Measurements from ENCODE around the gene ADAMTS9. TPM values are rescaled to one million over a fixed set of nuclear protein-coding genes. Genes with fewer than 3 reads are reported as not detected.
"Not testable (repeated sequence)": the region's sequence is repeated elsewhere in the genome, so short reads cannot be mapped to it uniquely, and the experiment has no call there.

The ADAMTS9 gene
- total RNA-seq, 2 donors from 2014 or later: 4.4 to 14.3 TPM

- Histone ChIP-seq H3K4me1 (no peaks in the 10 kb centered on the region), H3K36me3 (no peaks in the 10 kb centered on the region), H3K4me3 (no peak overlapping the region), H3K9ac (ENCODE audit: low read depth in 2 of 2, low read length in 2 of 2) (no peak overlapping the region), H3K9me3 (no peaks in the 10 kb centered on the region), H3K27ac (peak overlapping the region; percentile 11), H3K27me3 (no peaks in the 10 kb centered on the region)
- TF ChIP-seq CTCF (IDR thresholded peaks at IDR 0.05): no peak
- intact Hi-C loops (cut with DNase I): no loop called here
- peak; percentile 50 for DNase-seq
Observed at GRCh38 chr3:64548200-64548889, 139.5 kb downstream of the ADAMTS9 start.

- intact Hi-C loops (cut with DNase I): no loop called here
Observed at GRCh38 chr3:64546856-64547255, 140.9 kb downstream of the ADAMTS9 start.

GRCh38 chr3:64545239-64545638 lies 142.6 kb downstream of the ADAMTS9 start:
- H3K4me1 ChIP-seq; H3K4me3 ChIP-seq; H3K27me3 ChIP-seq; H3K36me3 ChIP-seq; H3K9me3 ChIP-seq; H3K9ac ChIP-seq (ENCODE audit: low read depth in 2 of 2, low read length in 2 of 2); DNase-seq; intact Hi-C loops (cut with DNase I); H3K27ac ChIP-seq: not testable (repeated sequence)

More at GRCh38 chr3:64546856-64547255, 140.9 kb downstream of the ADAMTS9 start:
- no peak for TF ChIP-seq CTCF (IDR thresholded peaks at IDR 0.05)
- Histone ChIP-seq H3K4me3 (no peak overlapping the region), H3K9me3 (no peaks in the 10 kb centered on the region), H3K4me1 (no peaks in the 10 kb centered on the region), H3K27me3 (no peaks in the 10 kb centered on the region), H3K9ac (ENCODE audit: low read depth in 2 of 2, low read length in 2 of 2) (no peak overlapping the region), H3K27ac (no peak overlapping the region), H3K36me3 (no peaks in the 10 kb centered on the region)
- DNase-seq: no peak

GRCh38 chr3:64541803-64542202 lies 146.0 kb downstream of the ADAMTS9 start:
- H3K4me3 ChIP-seq: no peak overlapping the region
- no peaks in the 10 kb centered on the region for H3K9me3 ChIP-seq
- no peaks in the 10 kb centered on the region for H3K36me3 ChIP-seq
- no peaks in the 10 kb centered on the region for H3K27me3 ChIP-seq
- H3K4me1 ChIP-seq: no peaks in the 10 kb centered on the region
- H3K9ac ChIP-seq (ENCODE audit: low read depth in 2 of 2, low read length in 2 of 2): no peak overlapping the region
- H3K27ac ChIP-seq: no peak overlapping the region
- no peak for TF ChIP-seq CTCF (IDR thresholded peaks at IDR 0.05)
- DNase-seq: no peak
- intact Hi-C loops (cut with DNase I): no loop called here

GRCh38 chr3:64539451-64540196 lies 148.2 kb downstream of the ADAMTS9 start:
- intact Hi-C loops (cut with DNase I): loop anchor here (10.0 kb wide), 2 partner anchors 145 to 1195 kb away; partner anchors contain the start of gene ADAMTS9
- H3K4me3 ChIP-seq: no peak overlapping the region
- no peaks in the 10 kb centered on the region for H3K36me3 ChIP-seq
- no peak overlapping the region for H3K9ac ChIP-seq (ENCODE audit: low read depth in 2 of 2, low read length in 2 of 2)
- peak; percentile 44 for DNase-seq
- TF ChIP-seq CTCF (IDR thresholded peaks at IDR 0.05): no peak
- H3K27ac ChIP-seq: no peak overlapping the region
- no peaks in the 10 kb centered on the region for H3K4me1 ChIP-seq
- H3K27me3 ChIP-seq: no peaks in the 10 kb centered on the region
- H3K9me3 ChIP-seq: no peaks in the 10 kb centered on the region

GRCh38 chr3:64536166-64536565 lies 151.6 kb downstream of the ADAMTS9 start:
- intact Hi-C loops (cut with DNase I): loop anchor here (10.0 kb wide), 2 partner anchors 149 to 1199 kb away; partner anchors contain the start of gene ADAMTS9
- Histone ChIP-seq H3K9me3 (no peaks in the 10 kb centered on the region), H3K9ac (ENCODE audit: low read depth in 2 of 2, low read length in 2 of 2) (no peak overlapping the region), H3K27me3 (no peaks in the 10 kb centered on the region), H3K4me1 (no peaks in the 10 kb centered on the region), H3K27ac (no peak overlapping the region), H3K36me3 (no peaks in the 10 kb centered on the region), H3K4me3 (no peak overlapping the region)
- no peak for DNase-seq
- TF ChIP-seq CTCF (IDR thresholded peaks at IDR 0.05): no peak

Measured in colonic mucosa (tissue), 4 donors.